ENCODE measurements around the gene CCDC17.

DNA sequence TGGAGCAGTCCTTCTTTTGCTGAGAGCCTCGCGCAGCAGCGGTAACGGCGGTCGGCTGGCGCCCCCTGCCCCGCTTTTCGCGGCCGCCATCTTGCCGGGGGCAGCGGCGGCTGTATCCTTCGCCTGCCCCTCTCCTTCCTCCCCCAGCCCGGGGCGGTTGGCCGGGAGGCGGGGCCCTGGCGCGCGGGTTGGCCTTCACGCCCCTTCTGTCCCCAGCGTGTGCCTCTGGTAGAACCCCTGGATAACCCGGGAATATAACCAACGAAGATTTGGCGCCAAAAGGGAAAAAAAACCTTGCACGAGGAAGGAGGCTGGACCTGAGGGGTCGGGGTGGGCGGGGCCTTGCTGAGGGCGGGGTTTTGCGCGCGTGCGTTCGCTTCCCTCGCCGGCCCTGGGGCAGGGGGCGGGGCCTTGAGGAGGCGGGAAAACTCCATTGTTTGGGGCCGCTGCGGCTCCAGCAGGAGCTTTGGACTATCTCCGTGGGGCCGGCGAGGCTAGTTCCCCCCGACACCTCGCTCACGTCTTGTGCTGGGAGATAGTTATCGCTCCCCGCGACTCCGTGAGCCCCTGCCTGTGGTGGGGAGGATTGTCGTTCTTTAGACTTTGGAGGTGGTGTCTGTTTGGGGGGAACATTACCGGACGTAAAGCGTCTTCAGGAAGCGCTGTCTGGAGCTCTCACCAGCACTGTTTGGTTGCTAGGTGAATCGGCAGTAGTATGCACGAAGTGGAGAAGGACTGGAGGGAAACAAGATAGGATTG, 39.3 kb downstream of the CCDC17 start:
- TF ChIP-seq CTCF (IDR thresholded peaks at IDR 0.05), result no peak
- TF ChIP-seq POLR2A (IDR thresholded peaks at IDR 0.05), result no peak

Measured in testis (tissue), 2 donors.